AG09309 (cell line): ENCODE measurements around the gene SHISAL1.

Experiments
- DNase-seq: peaks from one replicate; pipeline ENCODE4 v3.0.0-alpha.2; 2010; ENCODE audit warnings: low read depth
- H3K4me3 ChIP-seq: 2 replicates; pipeline ENCODE4 v1.5.1; 2011; ENCODE audit warnings: mild to moderate bottlenecking, low read depth, low read length, moderate library complexity; ENCODE audit not compliant: control insufficient read depth
- TF ChIP-seq, protein P1 (sequence below): IDR thresholded peaks from 2 replicates; pipeline ENCODE4 v1.5.1; 2011; ENCODE audit warnings: mild to moderate bottlenecking, low read depth, low read length, inconsistent platforms; ENCODE audit not compliant: insufficient read depth, control insufficient read depth; ENCODE audit errors: missing control alignments

The SHISAL1 gene

DNA sequence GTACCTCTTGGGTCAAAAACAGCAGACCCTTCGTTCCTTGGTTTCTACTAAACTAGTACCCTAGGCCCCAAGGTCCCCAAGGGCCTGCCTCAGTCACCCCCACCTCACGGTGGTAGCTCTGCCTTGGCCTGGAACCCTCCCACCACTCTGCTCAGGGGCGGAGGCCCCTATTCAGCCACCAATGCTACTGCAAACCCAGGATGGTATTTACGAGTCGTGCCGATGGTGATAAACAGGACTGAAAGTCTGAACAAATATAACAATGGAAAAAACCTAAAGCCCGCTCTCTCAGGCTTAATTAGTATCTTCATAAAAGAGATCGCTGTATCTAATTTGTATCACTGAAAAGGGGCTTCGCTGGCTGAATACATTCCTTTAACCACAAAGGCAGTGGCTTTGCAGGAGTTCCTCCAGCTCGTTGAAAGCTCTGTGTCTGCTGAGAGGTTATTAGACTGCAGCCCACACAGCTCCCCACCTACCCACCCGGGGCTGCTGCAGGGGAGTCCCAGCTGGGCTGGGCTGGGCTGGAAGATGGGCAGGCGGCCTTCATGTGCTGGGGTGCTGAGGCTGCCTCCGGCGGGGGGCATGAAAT lies 15.2 kb downstream of the SHISAL1 start:
- H3K4me3 ChIP-seq: no peak overlapping the region
- TF ChIP-seq, protein P1, sequence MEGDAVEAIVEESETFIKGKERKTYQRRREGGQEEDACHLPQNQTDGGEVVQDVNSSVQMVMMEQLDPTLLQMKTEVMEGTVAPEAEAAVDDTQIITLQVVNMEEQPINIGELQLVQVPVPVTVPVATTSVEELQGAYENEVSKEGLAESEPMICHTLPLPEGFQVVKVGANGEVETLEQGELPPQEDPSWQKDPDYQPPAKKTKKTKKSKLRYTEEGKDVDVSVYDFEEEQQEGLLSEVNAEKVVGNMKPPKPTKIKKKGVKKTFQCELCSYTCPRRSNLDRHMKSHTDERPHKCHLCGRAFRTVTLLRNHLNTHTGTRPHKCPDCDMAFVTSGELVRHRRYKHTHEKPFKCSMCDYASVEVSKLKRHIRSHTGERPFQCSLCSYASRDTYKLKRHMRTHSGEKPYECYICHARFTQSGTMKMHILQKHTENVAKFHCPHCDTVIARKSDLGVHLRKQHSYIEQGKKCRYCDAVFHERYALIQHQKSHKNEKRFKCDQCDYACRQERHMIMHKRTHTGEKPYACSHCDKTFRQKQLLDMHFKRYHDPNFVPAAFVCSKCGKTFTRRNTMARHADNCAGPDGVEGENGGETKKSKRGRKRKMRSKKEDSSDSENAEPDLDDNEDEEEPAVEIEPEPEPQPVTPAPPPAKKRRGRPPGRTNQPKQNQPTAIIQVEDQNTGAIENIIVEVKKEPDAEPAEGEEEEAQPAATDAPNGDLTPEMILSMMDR: no peak
- no peak for DNase-seq

DNA sequence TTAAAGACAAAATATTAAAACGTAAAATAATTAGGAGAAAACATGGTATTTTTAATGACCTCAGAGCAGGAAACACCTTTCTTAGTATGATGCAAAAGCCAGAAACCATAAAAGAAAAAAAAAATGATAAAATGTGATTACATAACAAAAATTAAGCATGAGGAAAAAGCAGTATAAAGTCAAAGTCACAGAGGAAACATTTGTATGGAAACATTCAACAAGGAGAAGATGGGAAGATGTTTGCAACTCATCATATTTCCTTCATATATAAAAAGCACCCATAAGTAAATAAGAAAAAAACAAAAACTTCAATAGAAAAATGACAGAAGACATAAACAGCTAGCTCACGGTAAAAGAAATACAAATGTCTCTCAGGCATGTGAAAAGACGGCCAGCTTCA lies 17.3 kb downstream of the SHISAL1 start:
- no peak for DNase-seq
- no peak overlapping the region for H3K4me3 ChIP-seq
- TF ChIP-seq, protein P1: no peak

DNA sequence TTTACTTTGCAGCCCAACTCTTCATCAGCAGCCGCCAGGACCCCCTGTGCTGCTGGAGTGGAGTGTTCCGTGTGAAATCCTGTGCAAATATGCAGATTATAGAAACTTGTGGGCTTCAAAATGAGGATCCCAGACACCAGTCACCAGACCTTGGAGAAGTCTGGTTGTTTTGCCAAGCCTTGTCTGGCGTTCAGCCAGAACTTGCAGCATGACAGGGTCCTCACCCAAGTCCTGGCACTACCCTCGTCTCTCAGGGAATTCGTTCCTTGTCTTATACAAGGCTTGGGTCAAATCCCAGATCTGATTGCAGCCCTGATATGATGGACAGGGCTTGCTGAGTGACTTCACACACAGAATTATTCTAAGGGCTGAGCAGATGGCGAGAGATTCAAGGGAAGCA lies 18.9 kb downstream of the SHISAL1 start:
- TF ChIP-seq, protein P1: no peak
- no peak overlapping the region for H3K4me3 ChIP-seq
- no peak for DNase-seq

DNA sequence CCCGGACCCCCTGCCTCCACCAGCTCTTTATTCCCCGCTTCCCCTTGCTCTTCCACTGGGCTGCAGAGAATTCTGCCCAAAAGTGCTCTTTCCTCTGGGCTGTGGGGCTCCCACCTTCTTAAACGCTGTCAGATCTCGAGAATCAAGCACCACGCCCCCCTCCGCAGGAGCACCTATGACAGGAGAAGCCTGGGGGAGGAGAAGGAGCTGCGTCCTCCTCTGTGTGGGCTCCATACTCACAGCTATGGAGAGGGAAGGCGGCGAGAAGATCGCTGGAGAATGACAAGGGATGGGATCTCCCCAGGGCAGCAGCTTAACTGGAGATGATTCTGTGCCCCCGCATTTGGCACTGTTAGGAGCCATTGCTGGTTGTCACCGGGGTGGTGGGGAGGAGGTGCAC lies 19.7 kb downstream of the SHISAL1 start:
- no peak for DNase-seq
- H3K4me3 ChIP-seq: no peak overlapping the region
- TF ChIP-seq, protein P1: no peak

DNA sequence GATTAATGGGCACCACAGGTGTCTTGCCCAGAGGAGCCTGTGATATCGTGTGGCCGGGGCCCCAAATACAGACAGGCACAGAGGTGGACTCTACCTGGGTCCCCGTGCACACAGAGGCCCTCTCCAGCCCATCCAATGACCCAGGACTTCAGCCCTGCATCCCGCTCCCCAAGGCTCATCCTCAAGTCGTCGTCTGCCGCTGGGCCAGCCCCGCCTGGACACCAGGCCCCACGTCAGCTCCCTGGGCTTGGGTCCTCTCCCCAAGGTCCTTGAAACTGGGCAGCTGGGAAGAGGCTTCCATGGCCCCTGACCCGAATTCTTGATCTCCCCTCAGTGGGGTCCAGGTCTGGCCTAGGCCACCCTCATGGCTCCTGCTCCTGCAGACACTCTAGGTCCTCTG lies 20.2 kb downstream of the SHISAL1 start:
- TF ChIP-seq, protein P1: no peak
- H3K4me3 ChIP-seq: no peak overlapping the region
- DNase-seq: no peak

DNA sequence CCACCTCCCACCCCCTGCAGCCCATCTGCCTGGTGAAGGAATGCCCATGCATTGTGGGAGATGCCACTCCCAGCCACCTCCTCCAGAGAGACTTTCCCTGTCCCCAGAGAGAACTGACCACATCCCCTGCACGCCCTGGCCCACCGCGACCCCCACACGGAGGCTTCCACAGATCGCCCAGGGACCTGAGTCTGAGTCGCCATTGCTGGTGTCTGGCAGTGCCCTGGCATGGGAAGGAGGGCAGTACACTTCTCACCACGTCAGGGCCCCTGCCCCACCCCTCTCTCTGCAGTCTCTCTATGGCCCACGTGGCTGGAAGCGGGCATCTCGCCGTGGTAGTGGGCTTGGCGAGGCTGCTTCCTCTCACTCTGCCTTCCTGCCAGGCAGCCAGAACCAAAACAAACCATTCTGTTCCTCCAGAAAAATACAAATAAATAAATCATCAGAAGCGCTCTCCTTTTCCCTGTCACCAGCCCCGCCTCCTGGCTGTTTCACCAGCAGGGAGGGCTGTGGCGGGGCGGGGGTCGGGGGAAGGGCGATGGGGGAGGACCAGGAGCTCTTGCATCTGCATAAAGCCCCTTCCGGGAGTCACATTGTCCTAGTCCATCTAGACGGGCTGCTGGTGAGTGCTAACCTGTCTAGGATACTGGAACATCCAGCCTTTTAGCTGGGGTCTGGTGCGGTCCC lies 20.9 kb downstream of the SHISAL1 start:
- DNase-seq: no peak
- TF ChIP-seq, protein P1: no peak
- no peak overlapping the region for H3K4me3 ChIP-seq
